Adipocyte (in vitro differentiated cells): ENCODE results near the gene TRPM1.
A peak's percentile ranks its signal among the peaks of the same experiment; 100 is the strongest.

ENCODE experiments used
- DNase-seq: peaks from one replicate; pipeline ENCODE4 v3.0.0-alpha.2; 2015; ENCODE audit warnings: low read depth
- H3K27me3 ChIP-seq: replicated peaks from 2 replicates; pipeline ENCODE4 v1.7.0; 2013; ENCODE audit warnings: mild to moderate bottlenecking, low read length, moderate library complexity; ENCODE audit not compliant: control insufficient read depth, insufficient read depth
- H3K36me3 ChIP-seq: 2 replicates; pipeline ENCODE4 v1.7.0; 2013; ENCODE audit warnings: low read length, mild to moderate bottlenecking, moderate library complexity; ENCODE audit not compliant: control insufficient read depth, insufficient read depth, severe bottlenecking
- H3K4me1 ChIP-seq: 2 replicates; pipeline ENCODE4 v1.7.0; 2013; ENCODE audit warnings: mild to moderate bottlenecking, low read length, moderate library complexity; ENCODE audit not compliant: control insufficient read depth, insufficient read depth
- H3K4me3 ChIP-seq: 2 replicates; pipeline ENCODE4 v1.7.0; 2013; ENCODE audit warnings: mild to moderate bottlenecking, low read length, moderate library complexity
- H3K9ac ChIP-seq: 2 replicates; pipeline ENCODE4 v1.7.0; 2013; ENCODE audit warnings: mild to moderate bottlenecking, low read length, moderate library complexity
- H3K9me3 ChIP-seq: 2 replicates; pipeline ENCODE4 v1.7.0; 2013; ENCODE audit warnings: mild to moderate bottlenecking, low read length, moderate library complexity; ENCODE audit not compliant: control insufficient read depth

Gene TRPM1

DNA sequence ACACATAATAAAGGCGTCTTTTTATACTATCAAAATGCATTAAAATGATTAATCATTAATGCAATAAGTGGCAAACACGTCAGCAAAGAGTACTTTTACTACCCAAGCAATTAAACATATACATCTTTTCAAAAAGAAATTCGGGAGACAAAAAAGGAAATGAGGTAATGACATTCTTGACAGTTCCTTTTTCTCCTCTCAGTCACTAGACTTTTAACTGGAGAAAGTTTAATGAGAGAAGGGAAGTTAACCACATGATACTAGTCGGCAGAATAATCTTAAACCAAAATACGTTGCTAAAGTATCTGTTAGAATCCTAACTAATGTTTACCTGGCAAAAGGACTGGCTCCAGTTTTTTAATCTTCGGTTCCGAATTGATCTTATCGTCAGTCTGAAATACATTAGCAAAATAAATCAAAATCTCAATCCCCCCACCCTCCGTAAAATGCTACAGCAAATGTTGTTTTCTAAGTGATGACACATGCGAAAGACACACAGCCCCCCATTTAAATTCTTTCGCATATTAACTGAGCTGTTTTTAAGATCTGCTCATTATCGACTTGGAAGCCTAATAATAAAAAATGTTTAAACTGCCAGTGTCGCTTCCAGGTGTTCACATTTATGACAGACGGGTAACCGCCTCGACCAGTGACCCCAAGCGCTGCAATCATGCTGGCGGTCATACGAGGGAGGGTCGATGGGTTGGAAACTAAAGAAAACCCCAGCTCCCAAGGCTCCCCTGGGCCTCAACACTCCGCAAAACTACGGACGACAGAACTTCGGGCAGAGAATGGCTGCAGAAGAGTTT lies 110.9 kb downstream of the TRPM1 start:
- peak; percentile 36 for DNase-seq
- peak overlapping the region; percentile 99 for H3K9ac ChIP-seq
- peak overlapping the region; percentile 99 for H3K4me3 ChIP-seq
- H3K36me3 ChIP-seq, result peaks cover 14% of the 10 kb centered on the region
- no peaks in the 10 kb centered on the region for H3K27me3 ChIP-seq
- peaks cover 28% of the 10 kb centered on the region for H3K4me1 ChIP-seq
- H3K9me3 ChIP-seq, result no peaks in the 10 kb centered on the region

DNA sequence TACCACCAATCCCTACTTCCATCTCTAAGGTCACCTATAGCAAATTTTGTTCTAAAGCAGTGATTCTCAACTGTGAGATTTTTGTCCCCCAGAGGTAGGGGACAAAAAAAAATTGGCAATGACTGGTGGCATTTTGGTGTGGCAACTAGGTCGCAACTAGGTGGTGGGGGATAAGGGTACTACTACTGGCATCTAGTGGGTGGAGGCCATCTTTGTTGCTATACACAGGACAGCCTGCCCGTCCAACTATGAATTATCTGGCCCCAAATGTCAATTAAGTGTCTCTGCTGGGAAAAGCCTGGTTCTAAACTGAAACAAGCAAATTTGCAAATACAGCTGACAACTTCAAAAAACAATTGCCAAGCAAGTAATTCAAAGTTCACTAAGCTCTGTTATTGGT lies 111.5 kb downstream of the TRPM1 start:
- H3K9ac ChIP-seq, result peak overlapping the region; percentile 99
- DNase-seq, result no peak
- H3K4me3 ChIP-seq, result peak overlapping the region; percentile 99
- H3K36me3 ChIP-seq, result peaks cover 16% of the 10 kb centered on the region
- no peaks in the 10 kb centered on the region for H3K9me3 ChIP-seq
- H3K4me1 ChIP-seq, result peaks cover 35% of the 10 kb centered on the region
- H3K27me3 ChIP-seq, result no peaks in the 10 kb centered on the region

DNA sequence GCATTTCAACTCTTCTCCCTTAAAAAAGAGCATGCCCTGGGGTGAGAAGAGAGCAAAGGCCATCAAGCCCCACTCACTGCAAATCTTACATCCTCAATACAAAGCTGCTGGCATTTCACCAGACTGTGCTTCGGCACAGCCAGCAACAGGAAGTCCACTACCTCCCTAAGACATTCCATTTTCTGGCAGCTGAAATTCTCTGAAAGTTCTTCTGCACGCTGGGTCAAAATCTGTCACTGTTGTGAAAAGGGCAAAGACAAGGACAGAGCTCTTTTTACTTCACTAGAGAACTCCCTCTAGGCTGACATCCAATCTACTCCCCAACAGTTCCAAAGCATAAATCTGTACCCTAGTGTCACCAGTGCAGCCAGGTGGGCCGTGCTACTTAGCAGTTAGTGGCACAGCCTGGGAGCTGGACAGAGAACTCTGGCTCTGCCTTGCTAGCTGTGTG lies 116.4 kb downstream of the TRPM1 start:
- peak; percentile 53 for DNase-seq
- H3K4me1 ChIP-seq, result peaks cover 40% of the 10 kb centered on the region
- H3K27me3 ChIP-seq, result no peaks in the 10 kb centered on the region
- H3K36me3 ChIP-seq, result peaks cover 51% of the 10 kb centered on the region
- no peak overlapping the region for H3K9ac ChIP-seq
- peak overlapping the region; percentile 25 for H3K4me3 ChIP-seq
- H3K9me3 ChIP-seq, result no peaks in the 10 kb centered on the region

DNA sequence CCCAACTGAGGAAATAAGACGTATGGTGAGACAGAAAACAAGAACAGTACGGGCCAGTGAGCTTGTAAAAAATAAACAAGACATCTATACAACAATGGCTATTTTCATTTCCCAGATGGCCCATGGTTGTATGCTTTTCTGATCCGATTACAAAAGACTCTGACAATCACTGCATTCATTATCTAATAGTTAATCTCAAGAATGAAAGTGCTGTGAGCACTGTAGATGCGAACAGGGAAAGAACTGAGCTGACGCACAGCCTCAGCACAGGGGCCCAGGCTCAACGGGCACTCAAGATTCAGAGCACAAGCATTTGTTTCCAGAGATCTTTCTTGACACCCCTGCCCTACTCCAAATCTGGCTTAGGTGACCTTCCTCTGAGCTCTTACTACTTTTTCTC lies 117.0 kb downstream of the TRPM1 start:
- no peak overlapping the region for H3K4me3 ChIP-seq
- no peaks in the 10 kb centered on the region for H3K27me3 ChIP-seq
- no peak overlapping the region for H3K9ac ChIP-seq
- peaks cover 57% of the 10 kb centered on the region for H3K36me3 ChIP-seq
- H3K4me1 ChIP-seq, result peaks cover 34% of the 10 kb centered on the region
- H3K9me3 ChIP-seq, result no peaks in the 10 kb centered on the region
- no peak for DNase-seq

DNA sequence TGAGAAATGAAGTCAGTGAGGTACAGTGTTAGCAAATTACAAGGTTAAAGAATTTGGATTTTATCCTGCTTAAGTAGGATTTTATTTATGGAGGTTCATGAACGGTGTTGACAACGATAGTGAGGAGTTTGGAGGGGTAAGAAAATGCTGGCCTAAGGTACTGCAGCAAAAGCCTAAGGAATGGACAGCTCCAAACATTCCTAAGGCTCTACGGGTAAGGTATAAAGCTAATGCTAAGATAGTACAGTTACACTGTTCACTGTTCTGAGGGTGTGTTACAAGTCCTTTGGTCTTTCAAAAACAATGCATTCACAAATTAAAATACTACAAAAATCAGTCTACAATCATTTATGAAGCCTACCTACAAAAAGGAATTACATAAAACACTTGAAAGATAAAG lies 117.4 kb downstream of the TRPM1 start:
- Histone ChIP-seq H3K36me3 (peaks cover 60% of the 10 kb centered on the region), H3K4me3 (no peak overlapping the region), H3K4me1 (peaks cover 33% of the 10 kb centered on the region), H3K27me3 (no peaks in the 10 kb centered on the region), H3K9ac (no peak overlapping the region), H3K9me3 (no peaks in the 10 kb centered on the region)
- no peak for DNase-seq

DNA sequence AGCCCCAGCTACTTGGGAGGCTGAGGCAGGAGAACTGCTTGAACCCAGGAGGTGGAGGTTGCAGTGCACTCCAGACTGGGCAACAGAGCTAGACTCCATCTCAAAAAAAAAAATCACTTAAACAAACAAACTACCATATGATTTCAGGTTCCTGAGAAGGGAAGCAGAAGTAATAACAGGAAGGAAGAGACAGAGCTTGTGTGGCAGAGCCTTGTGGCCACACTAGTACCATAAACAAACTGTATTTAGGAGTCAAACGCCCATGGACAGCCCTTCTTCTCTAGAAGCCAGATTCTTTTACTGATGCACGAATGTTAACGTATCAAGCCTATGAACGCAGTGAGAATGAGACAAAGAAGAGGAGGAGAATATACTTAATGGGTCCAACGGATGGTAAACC lies 122.1 kb downstream of the TRPM1 start:
- H3K9me3 ChIP-seq, result no peaks in the 10 kb centered on the region
- no peaks in the 10 kb centered on the region for H3K27me3 ChIP-seq
- no peak overlapping the region for H3K4me3 ChIP-seq
- H3K9ac ChIP-seq, result no peak overlapping the region
- no peak for DNase-seq
- H3K4me1 ChIP-seq, result peaks cover 4% of the 10 kb centered on the region
- H3K36me3 ChIP-seq, result peaks cover 77% of the 10 kb centered on the region

DNA sequence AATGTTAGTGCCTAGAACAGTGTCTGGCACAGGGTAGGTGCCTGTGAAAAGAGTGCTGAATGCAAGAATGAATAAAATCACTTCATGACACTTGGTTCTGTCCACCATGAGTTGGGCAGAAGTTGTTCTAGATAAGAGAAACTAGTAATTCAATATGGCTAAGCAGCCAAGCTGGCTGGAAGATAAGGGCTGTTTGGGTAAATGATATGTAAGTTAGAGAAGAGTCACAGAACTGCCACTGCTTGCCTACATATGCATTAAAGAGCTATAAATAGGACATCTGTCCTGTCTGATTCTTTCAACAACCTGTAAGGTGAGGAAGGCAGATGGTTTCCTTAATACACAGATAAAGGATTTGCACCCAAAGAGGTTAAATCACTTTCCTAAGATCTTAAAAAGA lies 123.2 kb downstream of the TRPM1 start:
- Histone ChIP-seq H3K36me3 (peaks cover 82% of the 10 kb centered on the region), H3K27me3 (no peaks in the 10 kb centered on the region), H3K4me1 (no peaks in the 10 kb centered on the region), H3K9me3 (no peaks in the 10 kb centered on the region), H3K9ac (no peak overlapping the region), H3K4me3 (no peak overlapping the region)
- DNase-seq, result no peak

DNA sequence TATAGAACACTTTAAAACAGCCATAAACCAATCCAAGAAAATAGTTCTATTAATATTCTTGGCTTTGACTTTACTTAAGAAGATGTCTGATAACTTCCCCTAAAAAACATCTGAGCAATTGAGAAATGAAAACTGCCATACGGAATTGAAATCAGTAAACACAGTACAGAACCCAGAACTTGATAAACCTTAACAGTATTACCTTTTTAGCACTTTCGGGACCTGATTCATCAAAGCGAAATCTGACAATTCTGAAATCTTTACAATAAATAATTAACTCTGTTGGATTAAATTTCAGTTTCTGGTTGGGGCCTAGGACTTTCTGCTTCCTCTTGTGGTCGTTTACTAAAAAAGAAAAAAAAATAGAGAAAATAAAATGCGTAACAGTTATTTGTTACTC lies 127.4 kb downstream of the TRPM1 start:
- H3K9ac ChIP-seq, result no peak overlapping the region
- DNase-seq, result no peak
- no peaks in the 10 kb centered on the region for H3K4me1 ChIP-seq
- peaks cover 82% of the 10 kb centered on the region for H3K36me3 ChIP-seq
- H3K27me3 ChIP-seq, result no peaks in the 10 kb centered on the region
- no peak overlapping the region for H3K4me3 ChIP-seq
- no peaks in the 10 kb centered on the region for H3K9me3 ChIP-seq

DNA sequence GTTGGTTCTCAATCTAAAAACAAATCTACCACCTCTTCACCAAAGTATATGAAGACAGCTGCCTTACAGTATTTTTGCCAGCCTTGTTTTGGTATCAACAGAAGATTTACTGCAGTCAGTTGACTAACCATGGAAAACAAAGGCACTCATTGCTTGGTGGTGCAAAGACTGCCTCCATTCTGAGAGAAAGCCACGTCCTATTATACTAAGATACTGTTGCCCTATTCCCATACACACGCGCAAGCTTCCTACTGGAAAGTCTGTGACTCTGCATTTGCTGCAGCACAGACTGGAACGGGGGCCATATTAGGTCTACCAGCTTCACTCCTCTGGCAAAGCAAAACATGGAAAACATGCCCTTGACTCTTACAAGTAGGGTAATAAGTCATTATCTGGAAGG lies 128.1 kb downstream of the TRPM1 start:
- Histone ChIP-seq H3K9ac (no peak overlapping the region), H3K27me3 (no peaks in the 10 kb centered on the region), H3K4me1 (no peaks in the 10 kb centered on the region), H3K4me3 (no peak overlapping the region), H3K36me3 (peaks cover 86% of the 10 kb centered on the region), H3K9me3 (no peaks in the 10 kb centered on the region)
- no peak for DNase-seq

DNA sequence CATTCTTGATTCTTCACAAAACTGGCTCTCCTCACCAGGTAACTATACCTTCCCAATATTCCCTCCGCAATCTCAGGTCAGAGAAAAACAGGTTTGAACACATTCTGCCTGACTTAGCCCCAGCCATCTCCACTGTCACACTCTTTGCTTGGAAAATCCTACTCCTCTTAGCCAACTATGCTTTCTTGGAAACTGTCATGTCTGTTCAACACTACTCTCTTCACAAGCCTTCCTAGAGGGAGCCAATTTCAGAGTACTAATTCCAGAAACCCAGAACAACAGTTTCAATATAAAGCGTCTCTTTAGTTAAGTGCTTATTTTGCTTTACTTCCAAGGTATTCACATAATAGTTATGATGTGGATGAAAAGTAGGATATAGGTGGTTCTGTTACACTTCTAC lies 131.8 kb downstream of the TRPM1 start:
- Histone ChIP-seq H3K4me3 (no peak overlapping the region), H3K9ac (no peak overlapping the region), H3K27me3 (no peaks in the 10 kb centered on the region), H3K36me3 (peaks cover 92% of the 10 kb centered on the region), H3K9me3 (no peaks in the 10 kb centered on the region), H3K4me1 (no peaks in the 10 kb centered on the region)
- no peak for DNase-seq

DNA sequence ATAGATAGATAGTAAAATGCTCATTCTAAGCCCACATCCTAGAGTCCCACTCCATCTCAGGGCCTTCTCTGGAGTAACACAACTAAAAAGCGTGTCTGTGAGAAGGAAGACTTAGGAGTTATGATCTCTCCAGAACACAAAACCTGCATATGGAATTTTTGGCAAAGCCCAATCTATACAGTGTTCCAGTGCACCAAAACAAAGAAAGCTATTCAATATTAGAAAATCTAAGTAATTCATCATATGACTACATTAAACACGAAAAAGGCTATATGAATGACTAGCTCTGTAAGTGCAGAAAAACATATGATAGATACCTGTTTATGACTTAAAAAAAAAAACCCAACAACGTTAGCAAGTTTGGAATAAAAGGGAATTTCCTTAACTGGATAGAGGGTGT lies 137.8 kb downstream of the TRPM1 start:
- Histone ChIP-seq H3K36me3 (peaks cover 94% of the 10 kb centered on the region), H3K4me3 (no peak overlapping the region), H3K27me3 (no peaks in the 10 kb centered on the region), H3K9ac (no peak overlapping the region), H3K4me1 (peaks cover 9% of the 10 kb centered on the region), H3K9me3 (no peaks in the 10 kb centered on the region)
- DNase-seq, result no peak

DNA sequence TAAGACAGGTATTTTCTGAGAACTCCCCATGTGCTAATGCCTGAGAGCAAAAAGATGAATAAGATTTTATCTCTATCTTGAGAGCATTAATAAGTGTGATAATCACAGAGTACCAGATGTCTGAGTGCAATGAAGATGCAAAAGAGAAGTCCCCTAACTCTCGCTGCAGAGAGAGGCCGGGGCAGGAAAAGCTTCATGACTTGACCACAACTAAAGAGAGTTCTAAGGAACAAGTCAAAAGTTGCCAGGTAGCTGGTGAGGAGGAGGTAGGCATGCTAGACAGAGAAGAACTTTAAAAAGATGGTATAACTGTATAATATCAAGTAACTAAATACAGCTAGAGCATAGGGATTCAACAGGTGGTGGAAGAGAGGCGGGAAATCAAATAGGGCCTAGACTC lies 138.9 kb downstream of the TRPM1 start:
- no peak overlapping the region for H3K4me3 ChIP-seq
- H3K9me3 ChIP-seq, result no peaks in the 10 kb centered on the region
- H3K36me3 ChIP-seq, result peaks cover 94% of the 10 kb centered on the region
- H3K4me1 ChIP-seq, result peaks cover 9% of the 10 kb centered on the region
- DNase-seq, result no peak
- H3K27me3 ChIP-seq, result no peaks in the 10 kb centered on the region
- no peak overlapping the region for H3K9ac ChIP-seq
